HepG2 (cell line): ENCODE data around the gene DPH3. TPM values are rescaled to one million over a fixed set of nuclear protein-coding genes. Genes with fewer than 3 reads are reported as not detected.

Experiments
- ATAC-seq: fragments of 200-7000 bp; cut with Tn5 transposase; 3 replicates; pipeline ENCODE4 v1.9.1; 2020; ENCODE audit warnings: mild to moderate bottlenecking, moderate library complexity
- BruUV-seq: library from RNA; stranded (reverse); fragments of 400-500 nt; replicated peaks from 2 replicates; lab custom pipeline; 2021; lab: Mats Ljungman, UMichigan
- CTCF ChIA-PET: fragments of 300-600 bp; formaldehyde crosslinking; extraction: SDS; loops from one replicate; lab custom pipeline; 2021; ENCODE audit warnings: low total read pairs, inconsistent platforms, low intra/inter-chr PET ratio; lab: Yijun Ruan, JAX
- POLR2A ChIA-PET: fragments of 350-600 bp; sonication (Branson Sonifier 250); formaldehyde crosslinking; loops from one replicate; lab custom pipeline; 2020; ENCODE audit warnings: antibody characterized with exemption, inconsistent platforms; lab: Yijun Ruan, JAX
- DNase-seq: peaks from one replicate; pipeline ENCODE4 v3.0.0-alpha.2; 2015; ENCODE audit warnings: low spot score
- FAIRE-seq: peaks from 3 replicates; lab custom pipeline; 2011; peaks lifted over from hg19 to GRCh38; lab: Jason Lieb, UNC
- H2AFZ ChIP-seq: one replicate; pipeline ENCODE4 v1.6.1; 2011; ENCODE audit warnings: low read length, inconsistent platforms
- H3K27ac ChIP-seq: fragments of 300-600 bp; 3 replicates; pipeline ENCODE4 v1.8.0; 2011; ENCODE audit warnings: mixed run types, mild to moderate bottlenecking, mixed read lengths, low read length, inconsistent platforms; ENCODE audit not compliant: insufficient read depth; ENCODE audit errors: extremely low read length
- H3K27me3 ChIP-seq, 2 experiments: fragments of 200-600 bp in 1 of 2; 2 replicates in 1 of 2; 3 replicates in 1 of 2; pipeline versions ENCODE4 v1.6.0 to v1.8.0; 2011; ENCODE audit warnings: low read length in 2 of 2, mild to moderate bottlenecking in 2 of 2, moderate library complexity in 2 of 2, inconsistent platforms in 1 of 2; ENCODE audit not compliant: insufficient read depth in 2 of 2, control insufficient read depth in 1 of 2
- H3K36me3 ChIP-seq, 2 experiments: fragments of 200-600 bp in 1 of 2; replicated peaks in 1 of 2; 2 replicates in 1 of 2; 3 replicates in 1 of 2; pipeline versions ENCODE4 v1.5.1 to v1.8.0; 2011; ENCODE audit warnings: low read length in 2 of 2, inconsistent platforms in 1 of 2; ENCODE audit not compliant: insufficient read depth in 2 of 2, control insufficient read depth in 1 of 2
- H3K4me1 ChIP-seq: 2 replicates; pipeline ENCODE4 v1.5.1; 2012; ENCODE audit warnings: low read length, inconsistent platforms; ENCODE audit not compliant: insufficient read depth
- H3K4me2 ChIP-seq: 2 replicates; pipeline ENCODE4 v1.6.0; 2011; ENCODE audit warnings: low read depth, low read length, inconsistent platforms
- H3K4me3 ChIP-seq, 3 experiments: fragments of 200-600 bp in 1 of 3; sonication (generic), shearing (Covaris generic) in 1 of 3; replicated peaks in 1 of 3; 2 replicates each; pipeline ENCODE4 v1.5.1; 2011 to 2016; ENCODE audit warnings: low read length in 3 of 3, inconsistent platforms in 2 of 3, low read depth in 2 of 3, mild to moderate bottlenecking in 2 of 3, control low read depth in 1 of 3, mixed read lengths in 1 of 3; ENCODE audit not compliant: insufficient read depth in 1 of 3
- H3K79me2 ChIP-seq: one replicate; pipeline ENCODE4 v1.6.1; 2011; ENCODE audit warnings: low read length, inconsistent platforms; ENCODE audit not compliant: insufficient read depth
- H3K9ac ChIP-seq: 2 replicates; pipeline ENCODE4 v1.6.0; 2011; ENCODE audit warnings: mild to moderate bottlenecking, low read depth, low read length, inconsistent platforms; ENCODE audit not compliant: insufficient read depth
- H3K9me3 ChIP-seq: 2 replicates; pipeline ENCODE4 v1.5.1; 2012; ENCODE audit warnings: mild to moderate bottlenecking, low read length
- H4K20me1 ChIP-seq: 2 replicates; pipeline ENCODE4 v1.6.0; 2011; ENCODE audit warnings: inconsistent platforms, mild to moderate bottlenecking, low read length, moderate library complexity; ENCODE audit not compliant: insufficient read depth
- ADNP ChIP-seq: sonication (generic); formaldehyde crosslinking; IDR thresholded peaks from 2 replicates; pipeline ENCODE4 v1.4.0; 2020; ENCODE audit warnings: missing genetic modification reagents
- CTCF ChIP-seq: sonication (generic); formaldehyde crosslinking; IDR thresholded peaks from 2 replicates; pipeline ENCODE4 v1.5.0; 2020; ENCODE audit warnings: mild to moderate bottlenecking, missing genetic modification reagents, moderate library complexity
- DBP ChIP-seq: sonication (generic); formaldehyde crosslinking; IDR thresholded peaks from 2 replicates; pipeline ENCODE4 v1.4.0; 2020; ENCODE audit warnings: missing genetic modification reagents; ENCODE audit errors: not compliant biosample characterization
- HES4 ChIP-seq: sonication (generic); formaldehyde crosslinking; IDR thresholded peaks from 2 replicates; pipeline ENCODE4 v1.9.0; 2021; ENCODE audit warnings: mild to moderate bottlenecking, missing genetic modification reagents, borderline replicate concordance
- MLX ChIP-seq: IDR thresholded peaks from 2 replicates; pipeline ENCODE4 v1.6.1; 2016
- NR2C2 ChIP-seq: sonication (generic); formaldehyde crosslinking; IDR thresholded peaks from 2 replicates; pipeline ENCODE4 v1.4.0; 2020; ENCODE audit warnings: missing genetic modification reagents, mild to moderate bottlenecking, moderate library complexity, borderline replicate concordance
- NR2F6 ChIP-seq, 2 experiments: IDR thresholded peaks; 2 replicates each; pipeline ENCODE4 v1.6.1; 2016; ENCODE audit warnings: antibody characterized with exemption in 1 of 2, mild to moderate bottlenecking in 1 of 2
- POLR2G ChIP-seq: fragments of 200-400 bp; formaldehyde crosslinking; IDR thresholded peaks from 2 replicates; pipeline ENCODE4 v1.6.1; 2018; ENCODE audit warnings: mild to moderate bottlenecking, low read depth, low read length, moderate library complexity
- SP2 ChIP-seq: sonication (generic); formaldehyde crosslinking; IDR thresholded peaks from 2 replicates; pipeline ENCODE4 v1.5.1; 2020; ENCODE audit warnings: mild to moderate bottlenecking, missing genetic modification reagents
- STAG1 ChIP-seq: sonication (generic); formaldehyde crosslinking; IDR thresholded peaks from 2 replicates; pipeline ENCODE4 v1.4.0; 2020; ENCODE audit warnings: missing genetic modification reagents
- TRIM24 ChIP-seq: sonication (generic); formaldehyde crosslinking; IDR thresholded peaks from 2 replicates; pipeline ENCODE4 v1.8.0; 2022; ENCODE audit warnings: mild to moderate bottlenecking, missing genetic modification reagents
- ZBTB20 ChIP-seq: sonication (generic); formaldehyde crosslinking; IDR thresholded peaks from 2 replicates; pipeline ENCODE4 v1.8.1; 2023; ENCODE audit warnings: missing genetic modification reagents, low read depth, mild to moderate bottlenecking, borderline replicate concordance
- ZNF691 ChIP-seq: sonication (generic); formaldehyde crosslinking; IDR thresholded peaks from 2 replicates; pipeline ENCODE4 v1.4.0; 2020; ENCODE audit warnings: missing genetic modification reagents, low read depth, mild to moderate bottlenecking, borderline replicate concordance
- ZNF75D ChIP-seq: sonication (generic); formaldehyde crosslinking; IDR thresholded peaks from 2 replicates; pipeline ENCODE4 v1.8.1; 2023; ENCODE audit warnings: missing genetic modification reagents, mild to moderate bottlenecking, borderline replicate concordance
- ZUFSP ChIP-seq: sonication (generic); formaldehyde crosslinking; IDR thresholded peaks from 2 replicates; pipeline ENCODE4 v1.9.0; 2021; ENCODE audit warnings: missing genetic modification reagents, mild to moderate bottlenecking, borderline replicate concordance
- WGBS: methylation state at CpG from one replicate; pipeline ENCODE4 v1.1.6; 2017; ENCODE audit warnings: low lambda C conversion rate; 5-methylcytosine and 5-hydroxymethylcytosine counted together
- in situ Hi-C: cut with HindIII; loops from 2 replicates; pipeline ENCODE4 v1.10.0; 2017; ENCODE audit warnings: low pct_unique_long_range_greater_than_20kb; ENCODE audit not compliant: extremely low pct_ligation_motif_present
- intact Hi-C: fragments of 100-400 bp; cut with micrococcal nuclease; formaldehyde crosslinking; loops from one replicate; pipeline ENCODE4 v1.10.0; 2022; ENCODE audit not compliant: unreplicated experiment
- polyA plus RNA-seq, 8 experiments: library from polyadenylated mRNA; depleted of rRNA in 3 of 8; stranded (reverse) in 7 of 8; unstranded in 1 of 8; fragments of >200 nt; fragmentation: Illumina TruSeq in 4 of 8; extraction: Trizol in 4 of 8; gene quantifications; 2 replicates each; pipeline versions ENCODE4 v1.2.1 to v1.2.3, GENCODE V29; 2011 to 2016; ENCODE audit warnings: low read depth in 4 of 8, missing spikeins in 1 of 8, mixed read lengths in 1 of 8; ENCODE audit not compliant: insufficient read depth in 1 of 8
- total RNA-seq, 5 experiments: library from RNA; depleted of rRNA; stranded (reverse); fragments of >200 nt; fragmentation: Illumina TruSeq; extraction: Trizol; gene quantifications; 2 replicates each; pipeline ENCODE4 v1.2.3, GENCODE V29; 2016; ENCODE audit warnings: low read depth in 1 of 5

Gene DPH3
- total and polyA plus RNA-seq, 2 of the 13 experiments (the other 11 are each of a cell fraction or from before 2014, with no cell fraction given) = 18.3 to 21.6 TPM

GRCh38 chr3:16249886-16250285 lies 14.9 kb downstream of the DPH3 start (continued):
- TF ChIP-seq POLR2G (no peak), NR2F6 (IDR thresholded peaks at IDR 0.05) (no peak), NR2F6 (CRISPR knock-in tag; IDR thresholded peaks at IDR 0.05) (no peak), SP2 (no peak), ZUFSP (no peak), DBP (CRISPR knock-in tag) (no peak), ZBTB20 (no peak), ZNF691 (CRISPR knock-in tag) (no peak)
- TF ChIP-seq, all 625 proteins: peak for 0

GRCh38 chr3:16249336-16249735 lies 15.4 kb downstream of the DPH3 start:
- ChIA-PET POLR2A (no interaction called here), CTCF (interaction anchor here (1.2 kb wide), 1 partner anchor 19 kb away, joined by 3 read pairs; no protein-coding TSS in a partner anchor)
- H3K9me3 ChIP-seq = no peaks in the 10 kb centered on the region
- H3K9ac ChIP-seq = no peak overlapping the region
- BruUV-seq = no TSS peak
- 20% methylated on average over 2 of the region's 3 CpGs for WGBS
- DNase-seq (no peak), FAIRE-seq (no peak), ATAC-seq (peak; percentile 50)
- H3K27ac ChIP-seq = no peak overlapping the region
- H3K4me2 ChIP-seq = no peak overlapping the region
- no peak for TF ChIP-seq NR2C2 (CRISPR knock-in tag)
- TF ChIP-seq HES4 (CRISPR knock-in tag) = no peak
- peak; percentile 54 for TF ChIP-seq CTCF (CRISPR knock-in tag)
- no peak for TF ChIP-seq MLX (CRISPR knock-in tag)
- no peak for TF ChIP-seq ADNP (CRISPR knock-in tag)
- peak; percentile 40 for TF ChIP-seq STAG1 (CRISPR knock-in tag)
- TF ChIP-seq TRIM24 (CRISPR knock-in tag) = no peak
- no peak for TF ChIP-seq ZNF75D (CRISPR knock-in tag)
- H4K20me1 ChIP-seq = no peaks in the 10 kb centered on the region
- no peaks in the 10 kb centered on the region; a peak in 1 of 5 replicates for H3K27me3 ChIP-seq
- no peak overlapping the region for H3K4me3 ChIP-seq
- intact Hi-C loops = loop anchor here (5.0 to 10.0 kb wide), 3 partner anchors 187 to 645 kb away; partner anchors contain the start of genes BTD and HACL1
- in situ Hi-C loops = loop anchor here (5.0 to 25.0 kb wide), 2 partner anchors 202 to 612 kb away; no protein-coding TSS in a partner anchor
- no peaks in the 10 kb centered on the region for H3K79me2 ChIP-seq
- no peaks in the 10 kb centered on the region for H3K36me3 ChIP-seq
- H2AFZ ChIP-seq = no peak overlapping the region
- H3K4me1 ChIP-seq = peaks cover 54% of the 10 kb centered on the region
